Coronary artery (tissue), 2 donors: Measurements from ENCODE around the gene MGAT4B.

ENCODE experiments used
- DNase-seq: peaks from one replicate; pipeline ENCODE4 v3.0.0-alpha.2; 2017; ENCODE audit warnings: low spot score
- H3K27ac ChIP-seq, 2 donors: fragments of 200-600 bp; sonication (generic); one replicate each; pipeline ENCODE4 v1.5.1; 2016 to 2019
- H3K4me3 ChIP-seq: fragments of 200-600 bp; sonication (generic); 2 replicates; pipeline ENCODE4 v1.5.1; 2016; ENCODE audit warnings: mild to moderate bottlenecking, moderate library complexity
- CTCF ChIP-seq: fragments of 200-600 bp; sonication (generic); IDR thresholded peaks from one replicate; pipeline ENCODE4 v1.5.1; 2019; ENCODE audit warnings: antibody characterized with exemption

MGAT4B gene

GRCh38 chr5:179763215-179763945 is 43.3 kb downstream of the MGAT4B start:
- peak; percentile 75 for TF ChIP-seq CTCF
- H3K27ac ChIP-seq: peak overlapping the region; percentile 11 to 85
- no peak for DNase-seq
- peak overlapping the region; percentile 15 for H3K4me3 ChIP-seq

GRCh38 chr5:179762781-179763176 is 43.9 kb downstream of the MGAT4B start:
- Histone ChIP-seq H3K27ac (peak overlapping the region in 1 of 2 donors; percentile 26), H3K4me3 (no peak overlapping the region)
- no peak for DNase-seq
- TF ChIP-seq CTCF: no peak

- TF ChIP-seq CTCF: no peak
- Histone ChIP-seq H3K4me3 (no peak overlapping the region), H3K27ac (peak overlapping the region in 1 of 2 donors; percentile 26)
- DNase-seq: no peak
These were observed 44.4 kb downstream of the MGAT4B start for GRCh38 chr5:179762079-179762780.

GRCh38 chr5:179759581-179760551 is 46.8 kb downstream of the MGAT4B start:
- Histone ChIP-seq H3K4me3 (no peak overlapping the region), H3K27ac (no peak overlapping the region)
- no peak for TF ChIP-seq CTCF
- no peak for DNase-seq

DNA sequence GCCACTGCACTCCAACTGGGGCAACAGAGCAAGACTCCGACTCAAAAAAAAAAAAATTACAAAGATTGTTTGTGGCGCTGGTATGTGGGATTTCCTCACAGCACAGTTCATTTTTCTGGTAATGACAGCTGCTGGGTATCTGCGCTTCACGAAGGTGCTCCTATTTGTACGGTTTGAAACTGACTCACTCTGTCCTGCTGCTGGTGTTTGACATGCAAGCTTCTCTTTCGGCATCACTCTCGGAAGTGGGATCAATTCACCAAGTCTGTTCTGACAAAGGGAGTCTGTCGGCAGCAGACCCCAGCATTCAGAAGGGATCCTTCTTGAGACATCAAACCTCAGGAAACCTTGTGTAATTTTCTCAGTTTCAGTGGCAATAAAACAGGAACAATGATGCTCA is 47.7 kb downstream of the MGAT4B start:
- Histone ChIP-seq H3K27ac (no peak overlapping the region), H3K4me3 (no peak overlapping the region)
- DNase-seq: no peak
- TF ChIP-seq CTCF: no peak

- DNase-seq: no peak
- H3K27ac ChIP-seq: no peak overlapping the region
- TF ChIP-seq CTCF: no peak
These were observed 51.6 kb downstream of the MGAT4B start for GRCh38 chr5:179755022-179755421.

More at GRCh38 chr5:179755022-179755421, 51.6 kb downstream of the MGAT4B start:
- no peak overlapping the region for H3K4me3 ChIP-seq
